MM.1S (cell line): ENCODE data around the gene TWF1.

Experiments used
- DNase-seq: peaks from one replicate; pipeline ENCODE4 v3.0.0-alpha.2; 2015
- H2AFZ ChIP-seq: fragments of 300-600 bp; sonication (generic); 2 replicates; pipeline ENCODE4 v1.6.0; 2016; ENCODE audit warnings: antibody characterized with exemption, low read length
- H3F3A ChIP-seq: fragments of 300-600 bp; sonication (generic); 2 replicates; pipeline ENCODE4 v1.6.1; 2016; ENCODE audit warnings: mild to moderate bottlenecking, antibody characterized with exemption, low read length, moderate library complexity, mixed read lengths; ENCODE audit not compliant: insufficient read depth
- H3K27ac ChIP-seq: fragments of 300-600 bp; sonication (generic); 2 replicates; pipeline ENCODE4 v1.5.1; 2016; ENCODE audit warnings: mild to moderate bottlenecking, low read length
- H3K27me3 ChIP-seq: fragments of 300-600 bp; sonication (generic); replicated peaks from 2 replicates; pipeline ENCODE4 v1.6.0; 2016; ENCODE audit warnings: low read length; ENCODE audit not compliant: insufficient read depth
- H3K36me3 ChIP-seq: fragments of 300-600 bp; sonication (generic); replicated peaks from 2 replicates; pipeline ENCODE4 v1.6.1; 2016; ENCODE audit warnings: mild to moderate bottlenecking, low read length, mixed read lengths; ENCODE audit not compliant: insufficient read depth
- H3K4me1 ChIP-seq: fragments of 300-600 bp; sonication (generic); 2 replicates; pipeline ENCODE4 v1.6.1; 2016; ENCODE audit warnings: low read length, mixed read lengths
- H3K4me2 ChIP-seq: fragments of 300-600 bp; sonication (generic); 2 replicates; pipeline ENCODE4 v1.6.0; 2016; ENCODE audit warnings: low read depth, low read length
- H3K4me3 ChIP-seq: fragments of 300-600 bp; sonication (generic); 2 replicates; pipeline ENCODE4 v1.5.1; 2016; ENCODE audit warnings: low read length, mixed read lengths
- H3K79me2 ChIP-seq: fragments of 300-600 bp; sonication (generic); 2 replicates; pipeline ENCODE4 v1.6.1; 2016; ENCODE audit warnings: mixed run types, low read length, mixed read lengths
- H3K9ac ChIP-seq: fragments of 300-600 bp; sonication (generic); 2 replicates; pipeline ENCODE4 v1.6.1; 2016; ENCODE audit warnings: low read length, mixed read lengths
- H3K9me2 ChIP-seq: fragments of 300-600 bp; sonication (generic); replicated peaks from 2 replicates; pipeline ENCODE4 v1.6.1; 2016; ENCODE audit warnings: mild to moderate bottlenecking, low read length, mixed read lengths; ENCODE audit not compliant: insufficient read depth
- H3K9me3 ChIP-seq: fragments of 300-600 bp; sonication (generic); replicated peaks from 2 replicates; pipeline ENCODE4 v1.6.1; 2016; ENCODE audit warnings: mild to moderate bottlenecking, low read length, mixed read lengths; ENCODE audit not compliant: insufficient read depth
- H4K20me1 ChIP-seq: fragments of 300-600 bp; sonication (generic); 2 replicates; pipeline ENCODE4 v1.6.1; 2016; ENCODE audit warnings: mild to moderate bottlenecking, low read length, moderate library complexity, mixed read lengths; ENCODE audit not compliant: insufficient read depth
- CTCF ChIP-seq: fragments of 300-600 bp; sonication (generic); IDR thresholded peaks from 2 replicates; pipeline ENCODE4 v1.5.1; 2016; ENCODE audit warnings: antibody characterized with exemption, low read length, mixed read lengths
- EZH2 ChIP-seq: fragments of 300-600 bp; sonication (generic); optimal IDR thresholded peaks from 2 replicates; pipeline ENCODE3; 2017; ENCODE audit warnings: low read depth, mild to moderate bottlenecking, antibody characterized with exemption, low read length, mixed read lengths
- EZH2phosphoT487 ChIP-seq: fragments of 300-600 bp; sonication (generic); IDR thresholded peaks from 2 replicates; pipeline ENCODE4 v1.6.1; 2018; ENCODE audit warnings: antibody characterized with exemption, low read length

Gene TWF1

GRCh38 chr12:43795716-43796280 lies 10.3 kb downstream of the TWF1 start:
- Histone ChIP-seq H3K79me2 (no peaks in the 10 kb centered on the region), H3K9me2 (no peaks in the 10 kb centered on the region), H3K9me3 (no peaks in the 10 kb centered on the region), H4K20me1 (no peaks in the 10 kb centered on the region), H3K4me2 (no peak overlapping the region), H3K27me3 (no peaks in the 10 kb centered on the region), H3K36me3 (peaks cover 11% of the 10 kb centered on the region; the same call in 1 of the 2 replicates), H3K27ac (no peak overlapping the region), H3K9ac (no peak overlapping the region), H3K4me3 (no peak overlapping the region), H3K4me1 (no peaks in the 10 kb centered on the region), H3F3A (no peaks in the 10 kb centered on the region; the same call in 1 of the 2 replicates), H2AFZ (no peak overlapping the region)
- no peak for TF ChIP-seq CTCF
- no peak for TF ChIP-seq EZH2phosphoT487
- TF ChIP-seq EZH2, result no peak
- no peak for DNase-seq

- Histone ChIP-seq H3K79me2 (no peaks in the 10 kb centered on the region), H3K4me3 (no peak overlapping the region), H3K9me3 (no peaks in the 10 kb centered on the region), H3K4me2 (no peak overlapping the region), H3F3A (no peaks in the 10 kb centered on the region; the same call in 1 of the 2 replicates), H3K9ac (no peak overlapping the region), H3K36me3 (no peaks in the 10 kb centered on the region), H3K27ac (no peak overlapping the region), H3K4me1 (no peaks in the 10 kb centered on the region), H4K20me1 (no peaks in the 10 kb centered on the region), H2AFZ (no peak overlapping the region), H3K9me2 (no peaks in the 10 kb centered on the region), H3K27me3 (no peaks in the 10 kb centered on the region)
- no peak for TF ChIP-seq EZH2
- TF ChIP-seq CTCF, result no peak
- no peak for TF ChIP-seq EZH2phosphoT487
- DNase-seq, result no peak
Measured at GRCh38 chr12:43789941-43790340, 16.2 kb downstream of the TWF1 start.

- Histone ChIP-seq H3K4me1 (no peaks in the 10 kb centered on the region), H3K27ac (no peak overlapping the region), H3K79me2 (no peaks in the 10 kb centered on the region), H3K4me3 (no peak overlapping the region), H3K9me2 (no peaks in the 10 kb centered on the region), H4K20me1 (no peaks in the 10 kb centered on the region), H3K4me2 (no peak overlapping the region), H3K9ac (no peak overlapping the region), H3K27me3 (no peaks in the 10 kb centered on the region), H2AFZ (no peak overlapping the region), H3K36me3 (no peaks in the 10 kb centered on the region; the same call in 1 of the 2 replicates), H3F3A (no peaks in the 10 kb centered on the region; the same call in 1 of the 2 replicates), H3K9me3 (no peaks in the 10 kb centered on the region)
- TF ChIP-seq EZH2 (no peak), EZH2phosphoT487 (no peak), CTCF (no peak)
- DNase-seq, result no peak
Measured at GRCh38 chr12:43786899-43787693, 19.0 kb downstream of the TWF1 start.
